Gastroesophageal sphincter (tissue), 4 donors: Measurements from ENCODE around the gene WDR53. TPM values are rescaled to one million over a fixed set of nuclear protein-coding genes. Genes with fewer than 3 reads are reported as not detected.
A peak's percentile ranks its signal among the peaks of the same experiment; 100 is the strongest.

Source experiments
- ATAC-seq: fragments of 150-250 bp; one replicate; pipeline ENCODE4 v1.9.1; 2016; ENCODE audit warnings: mild to moderate bottlenecking, moderate library complexity
- H3K27ac ChIP-seq, 4 donors: fragments of 200-600 bp; sonication (generic) in 3 of 4; 1 replicate in 3 of 4; 2 replicates in 1 of 4; pipeline ENCODE4 v1.5.1; 2016 to 2019
- H3K27me3 ChIP-seq: fragments of 200-600 bp; sonication (generic); one replicate; pipeline ENCODE4 v1.5.1; 2019
- H3K36me3 ChIP-seq, 2 donors: fragments of 200-600 bp; sonication (generic); one replicate each; pipeline ENCODE4 v1.5.1; 2019; ENCODE audit warnings: control low read depth in 1 of 2
- H3K4me1 ChIP-seq, 3 donors: fragments of 200-600 bp; sonication (generic); 1 replicate in 2 of 3; 2 replicates in 1 of 3; pipeline ENCODE4 v1.5.1; 2016 to 2019; ENCODE audit warnings: control low read depth in 2 of 3
- H3K4me3 ChIP-seq, 2 donors: fragments of 200-600 bp; sonication (generic); one replicate each; pipeline ENCODE4 v1.5.1; 2019; ENCODE audit warnings: mild to moderate bottlenecking in 1 of 2, moderate library complexity in 1 of 2
- H3K9me3 ChIP-seq, 3 donors: fragments of 200-600 bp; sonication (generic); one replicate each; pipeline ENCODE4 v1.5.1; 2017 to 2019; ENCODE audit warnings: control low read depth in 2 of 3
- EP300 ChIP-seq: sonication (generic); formaldehyde crosslinking; IDR thresholded peaks from one replicate; pipeline ENCODE4 v1.6.1; 2017; ENCODE audit warnings: antibody characterized with exemption, mild to moderate bottlenecking
- POLR2A ChIP-seq, 2 donors: fragments of 450-650 bp; IDR thresholded peaks; one replicate each; pipeline ENCODE4 v1.6.1; 2017; ENCODE audit warnings: antibody characterized with exemption in 2 of 2, mild to moderate bottlenecking in 2 of 2, moderate library complexity in 1 of 2
- POLR2AphosphoS5 ChIP-seq: sonication (generic); formaldehyde crosslinking; IDR thresholded peaks from one replicate; pipeline ENCODE4 v1.6.1; 2017; ENCODE audit warnings: antibody characterized with exemption
- WGBS, 2 donors: methylation state at CpG; one replicate each; pipeline ENCODE4 v1.1.5; 2018; ENCODE audit warnings: low coverage in 1 of 2; 5-methylcytosine and 5-hydroxymethylcytosine counted together
- total RNA-seq, 4 donors: library from RNA; depleted of rRNA; stranded (reverse); fragments of >200 nt; gene quantifications; one replicate each; pipeline ENCODE4 v1.1.0, GENCODE V29; 2016
- TF ChIP-seq, protein P1 (sequence below), 4 experiments: fragments of 200-600 bp in 2 of 4; fragments of 450-650 bp in 2 of 4; sonication (generic) in 1 of 4; IDR thresholded peaks; one replicate each; pipeline ENCODE4 v1.5.1; 2017 to 2019; ENCODE audit warnings: antibody characterized with exemption in 4 of 4, mild to moderate bottlenecking in 2 of 4, moderate library complexity in 2 of 4

The WDR53 gene
- total RNA-seq, 4 donors from 2014 or later: 3.3 to 8.1 (median 6.8) TPM

DNA sequence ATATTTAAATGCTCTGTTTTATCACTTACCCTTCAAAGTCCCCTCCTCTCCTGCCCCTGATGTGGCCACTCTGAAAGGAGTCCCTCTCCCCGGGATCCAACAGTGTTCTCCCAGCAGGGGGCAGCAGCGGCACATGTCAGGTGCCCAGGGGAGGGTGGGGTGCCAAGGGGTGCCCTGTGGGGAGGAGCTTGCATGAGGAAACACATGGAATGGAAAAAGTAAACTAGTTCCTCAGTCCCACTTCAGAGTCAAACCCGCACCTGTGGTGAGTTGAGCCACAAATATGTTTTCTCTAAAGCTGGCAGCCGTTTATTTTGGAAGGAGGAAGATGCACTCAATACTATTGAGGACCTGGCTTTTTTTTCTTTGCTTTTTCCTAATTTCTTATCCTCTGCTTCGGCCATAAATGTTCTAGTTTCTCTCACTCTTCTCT, 41.0 kb upstream of the WDR53 start:
- no peak overlapping the region for H3K4me3 ChIP-seq
- H3K9me3 ChIP-seq: no peaks in the 10 kb centered on the region
- H3K36me3 ChIP-seq: no peaks in the 10 kb centered on the region
- H3K27ac ChIP-seq: peak overlapping the region in 3 of 4 donors; percentile 76 to 81 (median 77)
- H3K27me3 ChIP-seq: no peaks in the 10 kb centered on the region
- TF ChIP-seq, protein P1, sequence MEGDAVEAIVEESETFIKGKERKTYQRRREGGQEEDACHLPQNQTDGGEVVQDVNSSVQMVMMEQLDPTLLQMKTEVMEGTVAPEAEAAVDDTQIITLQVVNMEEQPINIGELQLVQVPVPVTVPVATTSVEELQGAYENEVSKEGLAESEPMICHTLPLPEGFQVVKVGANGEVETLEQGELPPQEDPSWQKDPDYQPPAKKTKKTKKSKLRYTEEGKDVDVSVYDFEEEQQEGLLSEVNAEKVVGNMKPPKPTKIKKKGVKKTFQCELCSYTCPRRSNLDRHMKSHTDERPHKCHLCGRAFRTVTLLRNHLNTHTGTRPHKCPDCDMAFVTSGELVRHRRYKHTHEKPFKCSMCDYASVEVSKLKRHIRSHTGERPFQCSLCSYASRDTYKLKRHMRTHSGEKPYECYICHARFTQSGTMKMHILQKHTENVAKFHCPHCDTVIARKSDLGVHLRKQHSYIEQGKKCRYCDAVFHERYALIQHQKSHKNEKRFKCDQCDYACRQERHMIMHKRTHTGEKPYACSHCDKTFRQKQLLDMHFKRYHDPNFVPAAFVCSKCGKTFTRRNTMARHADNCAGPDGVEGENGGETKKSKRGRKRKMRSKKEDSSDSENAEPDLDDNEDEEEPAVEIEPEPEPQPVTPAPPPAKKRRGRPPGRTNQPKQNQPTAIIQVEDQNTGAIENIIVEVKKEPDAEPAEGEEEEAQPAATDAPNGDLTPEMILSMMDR (IDR thresholded peaks at IDR 0.05): peak; percentile 77 to 94 (median 82)
- no peak for TF ChIP-seq EP300
- peak; percentile 27 for TF ChIP-seq POLR2AphosphoS5
- WGBS, 2 donors: 7 to 17% methylated on average over 2 to 4 of the region's 5 CpGs
- H3K4me1 ChIP-seq: peaks cover 0 to 47% (median 3%) of the 10 kb centered on the region in 3 donors
- ATAC-seq: peak; percentile 94

DNA sequence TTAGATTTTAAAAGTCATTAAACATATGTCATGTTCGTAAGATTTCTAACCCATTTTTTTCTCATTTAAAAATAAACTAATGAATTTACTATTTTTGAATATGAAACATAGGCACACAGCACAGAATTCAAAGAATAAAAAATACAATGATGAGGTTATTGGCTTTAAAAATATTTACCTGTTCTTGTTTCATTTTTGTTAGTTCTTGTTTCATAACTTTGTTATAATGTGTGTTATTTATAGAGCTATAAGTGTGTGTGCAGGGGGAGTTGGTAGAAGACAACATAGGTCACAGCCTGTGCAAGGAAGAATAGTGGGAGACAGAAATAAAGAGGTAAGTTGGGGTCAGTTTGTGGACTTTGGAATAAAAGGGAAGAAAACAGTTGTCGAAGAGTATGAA, 40.3 kb upstream of the WDR53 start:
- H3K36me3 ChIP-seq: no peaks in the 10 kb centered on the region
- 91% methylated on average over 2 of the region's 2 CpGs for WGBS, 2 donors
- ATAC-seq: no peak
- H3K4me1 ChIP-seq: peaks cover 0 to 45% (median 3%) of the 10 kb centered on the region in 3 donors
- TF ChIP-seq EP300 (no peak), POLR2AphosphoS5 (no peak), POLR2A (IDR thresholded peaks at IDR 0.05) (no peak)
- TF ChIP-seq, protein P1 (IDR thresholded peaks at IDR 0.05): no peak
- no peak overlapping the region for H3K27ac ChIP-seq
- H3K9me3 ChIP-seq: no peaks in the 10 kb centered on the region
- no peaks in the 10 kb centered on the region for H3K27me3 ChIP-seq
- H3K4me3 ChIP-seq: no peak overlapping the region

- WGBS, 2 donors: 56% methylated on average over 7 of the region's 13 CpGs; no CpG with 5 or more reads in 1 of the 2 donors
- no peak overlapping the region for H3K27ac ChIP-seq
- H3K4me3 ChIP-seq: no peak overlapping the region
- no peaks in the 10 kb centered on the region for H3K27me3 ChIP-seq
- peaks cover 0 to 3% (median 0%) of the 10 kb centered on the region in 3 donors for H3K4me1 ChIP-seq
- H3K36me3 ChIP-seq: no peaks in the 10 kb centered on the region
- no peaks in the 10 kb centered on the region for H3K9me3 ChIP-seq
- TF ChIP-seq POLR2AphosphoS5 (no peak), EP300 (no peak), POLR2A (IDR thresholded peaks at IDR 0.05) (no peak)
- TF ChIP-seq, protein P1 (IDR thresholded peaks at IDR 0.05): no peak
- ATAC-seq: no peak
Measured at GRCh38 chr3:196604548-196604947, 36.2 kb upstream of the WDR53 start.

GRCh38 chr3:196603683-196604082, 35.3 kb upstream of the WDR53 start:
- 31 to 40% methylated on average over 1 to 5 of the region's 7 CpGs for WGBS, 2 donors
- H3K27ac ChIP-seq: no peak overlapping the region

GRCh38 chr3:196602673-196603072, 34.3 kb upstream of the WDR53 start:
- no peak for TF ChIP-seq POLR2AphosphoS5
- TF ChIP-seq, protein P1 (IDR thresholded peaks at IDR 0.05): no peak
- no peak for TF ChIP-seq EP300
- no peak for TF ChIP-seq POLR2A (IDR thresholded peaks at IDR 0.05)
- H3K4me3 ChIP-seq: no peak overlapping the region
- no peak for ATAC-seq
- no peak overlapping the region for H3K27ac ChIP-seq
- no peaks in the 10 kb centered on the region for H3K4me1 ChIP-seq
- no peaks in the 10 kb centered on the region for H3K27me3 ChIP-seq
- WGBS, 2 donors: 91 to 93% methylated on average over 6 of the region's 6 CpGs
- H3K36me3 ChIP-seq: no peaks in the 10 kb centered on the region
- no peaks in the 10 kb centered on the region for H3K9me3 ChIP-seq

More at GRCh38 chr3:196603683-196604082, 35.3 kb upstream of the WDR53 start:
- H3K36me3 ChIP-seq: no peaks in the 10 kb centered on the region
- TF ChIP-seq, protein P1 (IDR thresholded peaks at IDR 0.05): no peak
- no peak for TF ChIP-seq POLR2AphosphoS5
- no peak for TF ChIP-seq POLR2A (IDR thresholded peaks at IDR 0.05)
- TF ChIP-seq EP300: no peak
- no peaks in the 10 kb centered on the region for H3K4me1 ChIP-seq
- H3K4me3 ChIP-seq: no peak overlapping the region
- H3K27me3 ChIP-seq: no peaks in the 10 kb centered on the region
- no peaks in the 10 kb centered on the region for H3K9me3 ChIP-seq
- ATAC-seq: no peak
